Activated naive CD8-positive, alpha-beta T cell (primary cell): ENCODE data around the gene KLF3.

Experiments
- H3K27ac Mint-ChIP-seq: one replicate; pipeline ENCODE4 v1.8.0; 2021; ENCODE audit warnings: mixed read lengths
- H3K27me3 Mint-ChIP-seq: one replicate; pipeline ENCODE4 v1.8.0; 2021; ENCODE audit warnings: mixed read lengths
- H3K36me3 Mint-ChIP-seq: one replicate; pipeline ENCODE4 v1.8.0; 2021; ENCODE audit warnings: mixed read lengths
- H3K4me1 Mint-ChIP-seq: one replicate; pipeline ENCODE4 v1.8.0; 2021; ENCODE audit warnings: low read depth, mixed read lengths
- H3K4me3 Mint-ChIP-seq: one replicate; pipeline ENCODE4 v1.8.0; 2021; ENCODE audit warnings: mild to moderate bottlenecking, mixed read lengths
- H3K9me3 Mint-ChIP-seq: one replicate; pipeline ENCODE4 v1.8.0; 2021; ENCODE audit warnings: low read depth, mixed read lengths

The KLF3 gene

DNA sequence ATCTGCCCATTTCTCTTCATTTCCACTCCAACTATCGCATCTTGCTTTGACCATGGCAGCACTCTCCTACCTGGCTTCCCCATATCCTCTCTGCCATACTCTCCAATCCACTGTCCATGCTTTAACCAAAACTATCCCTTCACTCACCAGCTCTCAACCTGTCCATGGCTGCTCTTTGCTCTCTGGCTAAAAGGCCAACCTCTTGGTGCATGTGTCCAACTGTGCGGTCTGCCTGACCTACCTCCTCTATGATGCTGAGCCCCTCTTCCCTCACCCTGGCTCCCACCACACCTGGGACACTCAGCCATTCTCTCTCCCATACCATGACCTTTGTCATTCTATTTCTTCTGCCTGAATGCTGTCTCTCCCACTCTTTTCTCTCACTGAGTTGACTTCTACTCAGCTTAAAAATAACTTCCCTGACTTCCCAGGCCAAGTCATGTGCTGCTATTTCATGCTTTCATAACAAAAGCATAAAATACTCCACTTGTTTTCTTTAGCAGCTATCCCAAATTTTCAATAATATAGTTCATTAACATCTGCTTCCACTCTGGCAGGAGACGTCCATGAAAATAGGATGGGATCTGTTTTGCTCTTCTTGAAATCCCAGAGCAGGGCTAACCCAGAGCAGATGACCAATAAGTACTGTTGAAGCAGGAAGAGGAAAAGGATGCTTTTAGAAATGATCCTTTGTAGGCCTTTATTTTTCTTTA is 29.8 kb upstream of the KLF3 start:
- no peaks in the 10 kb centered on the region for H3K9me3 Mint-ChIP-seq
- peaks cover 3% of the 10 kb centered on the region for H3K36me3 Mint-ChIP-seq
- H3K4me1 Mint-ChIP-seq, result peaks cover 3% of the 10 kb centered on the region
- no peaks in the 10 kb centered on the region for H3K27me3 Mint-ChIP-seq
- no peak overlapping the region for H3K4me3 Mint-ChIP-seq
- no peak overlapping the region for H3K27ac Mint-ChIP-seq

- H3K27me3 Mint-ChIP-seq, result no peaks in the 10 kb centered on the region
- H3K36me3 Mint-ChIP-seq, result peaks cover 4% of the 10 kb centered on the region
- H3K9me3 Mint-ChIP-seq, result peaks cover 4% of the 10 kb centered on the region
- no peak overlapping the region for H3K27ac Mint-ChIP-seq
- H3K4me1 Mint-ChIP-seq, result peaks cover 3% of the 10 kb centered on the region
- H3K4me3 Mint-ChIP-seq, result no peak overlapping the region
Observed at GRCh38 chr4:38639242-38639641, 24.8 kb upstream of the KLF3 start.

DNA sequence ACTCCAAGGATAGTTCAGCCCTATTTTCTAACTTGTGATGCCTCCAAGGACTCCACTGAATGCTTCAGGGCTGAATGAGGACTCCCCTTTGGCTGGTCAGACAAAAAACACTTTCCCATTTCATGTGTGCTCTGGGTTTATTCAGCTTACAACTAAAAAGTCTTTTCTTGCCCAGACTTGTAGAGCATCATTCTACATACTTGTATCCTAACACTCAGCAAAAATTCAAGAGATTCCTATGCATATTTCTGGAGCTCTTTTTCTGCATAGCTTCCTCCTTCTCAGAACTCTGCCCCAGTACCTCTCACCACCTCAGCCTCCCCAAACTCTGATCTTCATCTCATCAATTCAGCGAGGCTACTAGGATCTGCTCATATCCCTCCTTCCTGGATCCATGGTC is 22.2 kb upstream of the KLF3 start:
- Mint-ChIP-seq H3K27ac (no peak overlapping the region), H3K36me3 (peaks cover 4% of the 10 kb centered on the region), H3K9me3 (peaks cover 4% of the 10 kb centered on the region), H3K4me3 (no peak overlapping the region), H3K4me1 (peaks cover 3% of the 10 kb centered on the region), H3K27me3 (no peaks in the 10 kb centered on the region)

DNA sequence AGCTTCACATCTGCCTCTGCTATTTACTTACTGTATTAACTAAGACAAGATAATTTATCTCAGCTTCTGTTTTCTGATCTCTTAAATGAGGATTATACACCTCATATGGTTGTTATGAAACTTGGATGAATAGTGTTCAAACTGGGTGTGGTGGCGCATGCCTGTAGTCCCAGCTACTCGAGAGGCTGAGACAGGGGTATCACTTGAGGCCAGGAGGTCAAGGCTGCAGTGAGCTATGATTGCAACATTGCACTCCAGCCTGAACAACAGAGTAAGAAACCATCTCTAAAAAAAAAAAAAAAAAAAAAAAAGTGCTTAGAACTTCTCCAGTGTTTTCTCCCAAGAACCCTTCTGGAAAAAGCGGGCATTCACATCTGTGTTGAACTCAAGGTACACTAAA is 19.8 kb upstream of the KLF3 start:
- Mint-ChIP-seq H3K27ac (no peak overlapping the region), H3K4me1 (peaks cover 14% of the 10 kb centered on the region), H3K36me3 (peaks cover 4% of the 10 kb centered on the region), H3K27me3 (no peaks in the 10 kb centered on the region), H3K4me3 (no peak overlapping the region), H3K9me3 (peaks cover 4% of the 10 kb centered on the region)

DNA sequence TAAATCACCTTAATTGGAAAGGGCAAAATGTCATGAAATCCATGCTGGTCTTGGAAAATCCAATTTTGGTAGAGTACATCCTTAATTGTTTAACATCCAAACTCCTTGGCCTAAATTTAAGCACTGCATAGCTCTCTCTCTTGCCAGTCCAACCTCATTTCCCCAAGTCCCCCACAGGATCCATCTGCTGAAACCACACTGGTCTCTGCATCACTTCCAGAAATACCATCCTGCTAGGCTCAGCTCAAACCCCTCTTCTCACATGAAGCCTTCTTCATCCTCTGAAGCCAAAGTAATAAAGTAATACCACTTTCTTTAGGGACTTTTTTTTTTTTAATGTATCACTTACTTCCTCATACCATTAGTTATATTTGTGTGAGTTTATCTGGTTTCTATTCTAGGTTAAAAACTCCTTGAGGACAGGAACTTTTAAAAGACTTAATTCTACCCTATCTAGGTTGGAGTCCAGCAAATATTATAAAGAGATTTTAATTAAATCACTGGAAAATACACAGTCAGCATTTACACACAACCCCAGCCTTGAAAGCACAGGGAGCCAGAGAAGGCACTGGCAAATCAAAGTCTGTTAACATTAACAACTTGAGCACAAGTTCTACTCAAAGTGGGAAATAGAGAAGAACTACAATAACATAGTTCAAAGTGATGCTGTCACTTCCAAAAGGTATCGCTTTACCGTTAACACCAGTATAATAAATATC is 16.7 kb upstream of the KLF3 start:
- Mint-ChIP-seq H3K4me1 (peaks cover 18% of the 10 kb centered on the region), H3K27ac (no peak overlapping the region), H3K27me3 (no peaks in the 10 kb centered on the region), H3K9me3 (no peaks in the 10 kb centered on the region), H3K4me3 (no peak overlapping the region), H3K36me3 (no peaks in the 10 kb centered on the region)

- H3K9me3 Mint-ChIP-seq, result no peaks in the 10 kb centered on the region
- H3K4me3 Mint-ChIP-seq, result no peak overlapping the region
- peaks cover 43% of the 10 kb centered on the region for H3K4me1 Mint-ChIP-seq
Observed at GRCh38 chr4:38650133-38650532, 13.9 kb upstream of the KLF3 start.

GRCh38 chr4:38654273-38654672 is 9.7 kb upstream of the KLF3 start:
- no peaks in the 10 kb centered on the region for H3K27me3 Mint-ChIP-seq
- H3K36me3 Mint-ChIP-seq, result peaks cover 2% of the 10 kb centered on the region
- H3K4me3 Mint-ChIP-seq, result peak overlapping the region; percentile 87
- peaks cover 60% of the 10 kb centered on the region for H3K4me1 Mint-ChIP-seq
- peak overlapping the region; percentile 88 for H3K27ac Mint-ChIP-seq
- H3K9me3 Mint-ChIP-seq, result no peaks in the 10 kb centered on the region

More at GRCh38 chr4:38650133-38650532, 13.9 kb upstream of the KLF3 start:
- Mint-ChIP-seq H3K36me3 (peaks cover 2% of the 10 kb centered on the region), H3K27ac (no peak overlapping the region), H3K27me3 (no peaks in the 10 kb centered on the region)

- Mint-ChIP-seq H3K4me3 (peak overlapping the region; percentile 87), H3K27ac (peak overlapping the region; percentile 55), H3K36me3 (peaks cover 2% of the 10 kb centered on the region), H3K4me1 (peaks cover 77% of the 10 kb centered on the region), H3K27me3 (no peaks in the 10 kb centered on the region), H3K9me3 (peaks cover 5% of the 10 kb centered on the region)
Observed at GRCh38 chr4:38656111-38656510, 7.9 kb upstream of the KLF3 start.

DNA sequence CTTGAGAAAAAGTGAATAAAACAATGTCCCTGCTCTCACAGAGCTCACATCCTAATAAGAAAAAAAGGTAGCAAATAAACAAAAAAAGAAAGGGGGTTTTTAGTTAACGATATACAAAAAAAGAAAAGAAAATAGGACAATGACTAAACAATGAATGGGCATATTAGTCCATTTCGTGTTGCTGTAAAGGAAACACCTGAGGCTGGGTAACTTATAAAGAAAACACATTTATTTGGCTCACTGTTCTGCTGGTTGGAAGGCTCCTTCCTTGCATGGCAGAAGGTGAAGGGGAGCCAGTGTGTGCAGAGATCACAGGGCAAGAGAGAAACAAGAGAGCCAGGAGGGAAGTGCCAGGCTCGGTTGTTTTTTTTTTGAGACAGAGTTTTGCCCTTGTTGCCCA is 4.7 kb upstream of the KLF3 start:
- Mint-ChIP-seq H3K9me3 (peaks cover 6% of the 10 kb centered on the region), H3K27ac (peak overlapping the region; percentile 84), H3K4me3 (peak overlapping the region; percentile 18), H3K36me3 (no peaks in the 10 kb centered on the region), H3K4me1 (peaks cover 71% of the 10 kb centered on the region), H3K27me3 (no peaks in the 10 kb centered on the region)

DNA sequence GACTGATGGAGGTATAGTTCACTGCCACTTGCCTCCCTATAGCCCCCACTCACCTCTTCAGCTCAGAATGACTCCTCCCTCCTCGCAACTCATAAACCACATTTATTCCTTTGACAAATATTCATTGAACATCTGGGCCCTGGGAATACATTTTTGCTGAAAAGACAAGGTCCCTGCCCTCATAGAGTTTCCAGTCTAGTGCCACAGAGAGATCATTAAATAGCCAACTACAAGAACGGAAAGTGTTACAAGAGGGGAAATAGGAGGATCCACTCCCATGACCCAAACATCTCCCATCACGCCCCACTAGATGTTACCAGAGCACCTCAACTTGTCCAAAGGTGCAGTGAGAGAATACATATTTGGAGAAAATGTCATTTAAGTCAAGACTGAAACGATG is 3.2 kb upstream of the KLF3 start:
- Mint-ChIP-seq H3K4me1 (peaks cover 66% of the 10 kb centered on the region), H3K27ac (peak overlapping the region; percentile 84)

DNA sequence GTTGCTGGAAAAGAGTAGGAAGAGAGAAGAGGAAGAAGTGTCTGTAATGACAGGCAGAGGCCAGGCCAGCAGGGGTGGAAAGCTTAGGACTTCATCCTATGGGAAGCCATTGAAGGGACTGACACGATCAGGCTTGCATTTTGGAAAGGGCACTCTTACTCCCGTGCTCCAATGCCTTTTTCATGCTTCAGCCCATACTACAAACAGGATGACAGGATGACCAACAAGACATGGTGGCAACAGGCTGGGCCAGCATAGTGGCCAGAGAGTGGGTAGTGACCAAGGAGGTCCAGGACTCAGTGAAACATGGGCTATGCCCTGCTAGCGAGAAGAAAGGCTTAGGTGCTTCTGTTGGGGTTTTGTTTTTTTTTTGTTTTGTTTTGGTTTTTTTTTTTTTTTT is 2.6 kb upstream of the KLF3 start:
- Mint-ChIP-seq H3K4me3 (peak overlapping the region; percentile 49), H3K4me1 (peaks cover 66% of the 10 kb centered on the region), H3K9me3 (peaks cover 6% of the 10 kb centered on the region), H3K36me3 (no peaks in the 10 kb centered on the region), H3K27me3 (no peaks in the 10 kb centered on the region), H3K27ac (peak overlapping the region; percentile 84)

More for the DNA sequence above, 3.2 kb upstream of the KLF3 start:
- Mint-ChIP-seq H3K27me3 (no peaks in the 10 kb centered on the region), H3K36me3 (no peaks in the 10 kb centered on the region), H3K4me3 (peak overlapping the region; percentile 49), H3K9me3 (peaks cover 6% of the 10 kb centered on the region)

DNA sequence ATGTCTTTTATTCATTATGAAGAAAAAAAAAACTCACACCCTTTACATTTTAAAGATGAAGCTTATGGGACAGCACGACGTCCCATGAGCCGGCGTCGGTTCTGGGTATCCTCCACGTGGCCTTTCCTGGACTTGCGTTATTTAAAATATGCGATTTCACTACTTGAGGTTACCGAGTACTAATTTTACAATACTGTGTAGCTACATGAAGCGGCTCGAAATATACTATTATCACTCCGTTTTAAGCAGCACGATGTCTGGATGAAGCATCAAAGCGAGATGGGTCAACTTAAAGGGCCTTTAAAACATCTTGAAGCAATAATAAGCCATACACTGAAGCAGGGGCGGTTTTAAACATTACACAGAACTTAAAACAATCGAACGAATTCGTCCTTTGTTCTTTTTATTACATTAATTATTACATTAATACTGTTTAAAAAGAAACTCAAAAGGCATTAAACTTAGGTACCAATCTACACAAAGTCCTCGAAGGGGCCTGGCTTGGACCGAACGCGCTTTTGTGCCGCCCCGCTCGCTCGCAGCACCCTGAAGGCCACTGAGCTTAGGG is 1.4 kb upstream of the KLF3 start:
- H3K27ac Mint-ChIP-seq, result peak overlapping the region; percentile 77
- H3K9me3 Mint-ChIP-seq, result peaks cover 6% of the 10 kb centered on the region
- H3K4me1 Mint-ChIP-seq, result peaks cover 75% of the 10 kb centered on the region
- H3K4me3 Mint-ChIP-seq, result peak overlapping the region; percentile 87
- no peaks in the 10 kb centered on the region for H3K36me3 Mint-ChIP-seq
- H3K27me3 Mint-ChIP-seq, result no peaks in the 10 kb centered on the region

- Mint-ChIP-seq H3K27ac (peak overlapping the region; percentile 77), H3K27me3 (no peaks in the 10 kb centered on the region), H3K4me1 (peaks cover 75% of the 10 kb centered on the region), H3K9me3 (peaks cover 6% of the 10 kb centered on the region), H3K4me3 (peak overlapping the region; percentile 87), H3K36me3 (no peaks in the 10 kb centered on the region)
Observed at GRCh38 chr4:38663090-38663800, 754 bp upstream of the KLF3 start.

- Mint-ChIP-seq H3K27ac (peak overlapping the region; percentile 96), H3K9me3 (peaks cover 6% of the 10 kb centered on the region), H3K27me3 (no peaks in the 10 kb centered on the region), H3K4me3 (peak overlapping the region; percentile 97), H3K4me1 (peaks cover 72% of the 10 kb centered on the region), H3K36me3 (no peaks in the 10 kb centered on the region)
Observed at GRCh38 chr4:38664706-38665401, 855 bp downstream of the KLF3 start.
